Stimulated activated CD4-positive, alpha-beta T cell treated with anti-CD3 and anti-CD28 coated beads, Interleukin-4, amount 100 ng/mL, for 4 hours (primary cell): Measurements from ENCODE around the gene FBP1.
"Not testable (repeated sequence)": the region's sequence is repeated elsewhere in the genome, so short reads cannot be mapped to it uniquely, and the experiment has no call there.

Experiments
- DNase-seq, 2 experiments: peaks; one replicate each; pipeline ENCODE4 v3.0.0-alpha.2; 2020

The FBP1 gene

GRCh38 chr9:94611638-94612068 lies 27.7 kb downstream of the FBP1 start:
- peak; percentile 13 to 34 for DNase-seq

GRCh38 chr9:94610181-94610606 lies 29.1 kb downstream of the FBP1 start:
- no peak for DNase-seq

GRCh38 chr9:94607423-94607691 lies 32.0 kb downstream of the FBP1 start:
- no peak for DNase-seq

- DNase-seq = no peak
These were observed 32.5 kb downstream of the FBP1 start for GRCh38 chr9:94606646-94607422.

GRCh38 chr9:94603259-94604160 lies 35.8 kb downstream of the FBP1 start:
- DNase-seq = peak; percentile 48 to 56

- no peak for DNase-seq
These were observed 36.7 kb downstream of the FBP1 start for GRCh38 chr9:94602666-94603065.

- no peak for DNase-seq
These were observed 38.6 kb downstream of the FBP1 start for GRCh38 chr9:94600715-94601114.

GRCh38 chr9:94600258-94600657 lies 39.1 kb downstream of the FBP1 start:
- no peak for DNase-seq

GRCh38 chr9:94599102-94599501 lies 40.2 kb downstream of the FBP1 start:
- DNase-seq = no peak

- no peak for DNase-seq
These were observed 45.6 kb downstream of the FBP1 start, which contains the start of gene FBP2 for GRCh38 chr9:94593459-94594345. Gene FBP2, minus strand, starts transcription at chr9:94593824. Its CDS starts 98 bp downstream, at chr9:94593726.

GRCh38 chr9:94592683-94593082 lies 46.6 kb downstream of the FBP1 start:
- not testable (repeated sequence) for DNase-seq

GRCh38 chr9:94591876-94592275 lies 47.4 kb downstream of the FBP1 start:
- DNase-seq = no peak

- not testable (repeated sequence) for DNase-seq
These were observed 48.2 kb downstream of the FBP1 start for GRCh38 chr9:94591046-94591545.

- no peak for DNase-seq
These were observed 50.6 kb downstream of the FBP1 start for GRCh38 chr9:94588681-94589080.

GRCh38 chr9:94586814-94587213 lies 52.5 kb downstream of the FBP1 start:
- no peak for DNase-seq

- no peak for DNase-seq
These were observed 53.0 kb downstream of the FBP1 start for GRCh38 chr9:94586316-94586715.

GRCh38 chr9:94584555-94584954 lies 54.8 kb downstream of the FBP1 start:
- no peak for DNase-seq

GRCh38 chr9:94581728-94582127 lies 57.6 kb downstream of the FBP1 start:
- no peak for DNase-seq

GRCh38 chr9:94577571-94577970 lies 61.7 kb downstream of the FBP1 start:
- DNase-seq = no peak

- DNase-seq = no peak
These were observed 62.3 kb downstream of the FBP1 start for GRCh38 chr9:94577036-94577435.

GRCh38 chr9:94576131-94576530 lies 63.2 kb downstream of the FBP1 start:
- no peak for DNase-seq

- no peak for DNase-seq
These were observed 70.2 kb downstream of the FBP1 start for GRCh38 chr9:94568972-94569712.
